ENCODE data around the gene WFDC1.

Gene WFDC1

DNA sequence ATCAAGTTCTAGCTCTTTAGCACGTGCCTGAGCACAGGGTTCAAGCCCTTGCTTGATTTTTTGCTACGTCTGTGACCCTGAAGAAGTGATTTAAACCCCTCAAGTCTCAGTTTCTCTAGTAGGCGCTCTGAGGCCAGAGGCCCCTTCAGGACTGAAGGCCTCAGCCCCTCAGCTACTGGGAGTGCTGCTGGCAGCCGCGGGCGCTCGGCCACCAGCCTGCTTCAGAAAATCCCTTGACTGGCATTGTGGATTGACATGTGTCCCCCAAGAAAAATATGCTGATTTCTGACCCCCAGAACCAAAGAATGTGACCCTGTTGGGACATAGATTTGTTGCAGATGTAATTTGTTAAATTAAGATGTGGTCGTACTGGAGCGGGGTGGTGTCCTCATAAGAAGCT is 20.2 kb upstream of the WFDC1 start:
- no peak for DNase-seq

GRCh38 chr16:84275585-84276151 is 19.0 kb upstream of the WFDC1 start:
- DNase-seq = no peak

DNA sequence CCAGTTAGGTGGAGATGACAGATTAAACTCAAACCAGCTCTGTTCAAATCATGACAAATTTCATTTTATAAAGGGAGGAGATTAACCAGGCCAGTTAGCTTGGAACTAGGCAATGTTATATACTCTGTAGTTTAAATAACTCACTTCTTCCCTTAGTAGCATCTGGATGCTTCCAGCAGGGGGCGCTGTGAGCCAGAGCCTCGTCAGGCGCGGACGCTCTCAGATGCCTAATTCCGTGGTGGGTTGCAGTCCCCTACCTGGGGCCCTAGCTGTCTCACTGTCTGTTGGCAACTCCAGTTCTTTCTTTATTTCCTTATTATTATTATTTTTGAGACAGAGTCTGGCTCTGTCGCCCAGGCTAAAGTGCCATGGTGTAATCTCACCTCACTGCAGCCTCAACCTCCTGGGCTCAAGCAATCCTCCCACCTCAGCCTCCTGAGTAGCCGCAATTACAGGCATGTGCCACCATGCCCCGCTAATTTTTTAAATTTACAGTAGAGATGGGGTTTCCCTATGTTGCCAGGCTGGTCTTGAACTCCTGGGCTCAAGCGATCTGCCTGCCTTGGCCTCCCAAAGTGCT is 17.3 kb upstream of the WFDC1 start:
- DNase-seq = peak; percentile 17

GRCh38 chr16:84278333-84278732 is 16.3 kb upstream of the WFDC1 start:
- no peak for DNase-seq

- no peak for DNase-seq
These were observed 15.7 kb upstream of the WFDC1 start for GRCh38 chr16:84278968-84279367.

GRCh38 chr16:84279881-84280280 is 14.8 kb upstream of the WFDC1 start:
- DNase-seq = no peak

DNA sequence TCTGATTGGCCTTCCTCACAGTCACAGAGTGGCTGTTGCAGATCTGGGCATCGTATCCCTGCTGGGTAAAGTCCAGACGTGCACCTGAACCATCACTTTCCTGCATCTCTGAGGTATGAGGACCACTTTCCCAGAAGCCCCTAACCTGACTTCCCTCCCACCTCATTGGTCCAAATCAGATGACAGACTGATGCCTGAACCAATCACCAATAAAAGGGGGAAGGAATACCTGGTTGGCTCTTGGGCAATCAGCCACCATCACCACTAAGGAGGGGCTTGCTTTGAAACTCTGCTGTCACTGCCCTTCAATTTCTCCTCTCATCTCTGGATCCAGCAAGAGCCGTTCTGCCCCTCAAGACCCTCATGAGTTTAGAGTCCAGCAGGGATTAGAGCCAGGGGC is 13.6 kb upstream of the WFDC1 start:
- DNase-seq = no peak

- DNase-seq = no peak
These were observed 12.1 kb upstream of the WFDC1 start for GRCh38 chr16:84282533-84282932.

- no peak for DNase-seq
These were observed 11.1 kb upstream of the WFDC1 start for GRCh38 chr16:84283314-84284153.

GRCh38 chr16:84284154-84284722 is 10.4 kb upstream of the WFDC1 start:
- no peak for DNase-seq

- no peak for DNase-seq
These were observed 8.0 kb upstream of the WFDC1 start for GRCh38 chr16:84286578-84287240.

DNA sequence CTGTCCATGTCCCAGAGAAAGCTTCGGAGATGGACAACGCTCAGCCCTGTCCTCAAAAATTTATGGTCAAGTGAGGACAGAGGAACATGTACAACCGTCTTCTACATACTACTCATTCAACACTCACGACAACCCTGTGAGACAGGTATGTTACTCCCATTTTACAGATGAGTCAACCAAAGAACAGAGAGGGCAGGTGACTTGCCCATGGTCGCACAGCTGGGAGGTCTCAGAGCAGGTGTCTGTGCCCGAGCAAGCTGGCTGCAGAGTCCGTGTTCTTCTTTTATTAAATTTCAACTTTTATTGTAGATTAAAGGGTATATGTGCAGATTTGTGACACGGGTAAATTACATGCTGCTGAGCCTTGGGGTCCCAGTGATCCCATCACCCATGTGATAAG is 5.8 kb upstream of the WFDC1 start:
- DNase-seq = no peak

GRCh38 chr16:84291226-84291625 is 3.5 kb upstream of the WFDC1 start:
- no peak for DNase-seq

GRCh38 chr16:84292011-84292410 is 2.7 kb upstream of the WFDC1 start:
- DNase-seq = peak; percentile 23

DNA sequence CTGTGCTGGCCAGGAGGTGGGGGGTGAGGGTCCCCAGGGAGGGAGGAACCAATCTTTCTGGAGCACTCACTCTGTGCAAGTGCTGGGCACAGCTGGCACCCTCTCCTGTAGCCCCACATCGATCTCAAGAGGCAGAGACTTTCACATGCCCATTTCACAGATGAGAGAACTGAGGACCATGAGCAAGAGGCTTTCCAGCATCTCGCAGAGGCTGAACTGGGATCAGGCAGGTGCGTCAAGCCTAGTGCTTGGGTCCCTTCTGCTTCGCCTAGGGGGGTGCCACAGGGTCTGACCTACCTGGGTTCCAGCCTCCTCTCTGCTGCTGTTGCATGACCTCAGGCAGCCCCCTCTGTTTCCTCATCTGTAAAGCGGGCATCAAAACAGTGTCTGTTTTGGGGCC is 1.3 kb upstream of the WFDC1 start:
- no peak for DNase-seq

DNA sequence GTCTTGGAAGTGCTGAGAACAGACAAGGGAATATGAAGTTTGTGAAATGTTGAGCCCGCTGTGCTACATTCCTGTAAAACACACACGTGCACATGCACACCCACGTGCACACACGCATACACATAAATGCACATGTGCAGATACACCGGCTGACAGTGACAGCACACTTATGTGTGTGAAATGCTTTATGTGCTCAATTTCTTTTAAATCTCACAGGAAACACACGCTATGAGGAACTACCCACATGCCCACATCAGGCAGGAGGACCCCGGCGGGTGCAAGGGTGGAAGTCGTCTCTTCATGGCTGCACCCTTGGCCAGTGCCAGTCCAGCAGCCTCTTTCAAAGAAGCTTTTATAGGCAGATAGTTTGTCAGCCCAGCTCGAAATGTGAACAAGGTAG is 561 bp upstream of the WFDC1 start:
- no peak for DNase-seq

DNA sequence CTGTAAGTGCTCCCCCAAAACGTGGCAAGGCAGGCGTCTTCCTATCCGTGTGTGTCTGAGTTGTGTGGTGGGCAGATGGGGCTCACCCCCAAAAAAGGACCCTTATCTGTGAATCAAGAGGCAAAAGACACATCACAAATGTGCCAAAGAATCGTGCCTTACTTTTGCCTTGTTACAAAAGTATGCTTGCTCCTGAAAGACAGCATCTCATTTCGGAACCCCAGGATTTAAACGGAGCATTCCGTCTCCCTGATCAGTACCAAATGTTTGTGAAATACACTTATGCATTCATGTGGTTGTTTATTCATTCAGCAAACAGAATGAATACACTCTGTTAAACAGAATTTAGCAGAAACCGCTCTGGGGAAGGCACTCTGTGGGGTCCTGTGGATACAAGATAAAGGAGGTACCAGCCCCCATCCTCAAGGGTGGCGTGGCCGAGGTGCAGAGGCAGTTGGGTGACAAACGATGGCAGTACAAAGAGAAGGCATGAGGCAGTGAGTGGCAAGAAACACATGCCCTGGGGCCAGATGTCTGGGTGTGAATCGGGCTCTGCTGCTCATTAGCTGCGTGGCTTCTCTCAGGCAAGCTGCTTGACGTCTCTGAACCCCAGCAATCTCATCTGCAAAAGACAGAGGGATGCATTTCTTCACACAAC is 654 bp downstream of the WFDC1 start:
- no peak for DNase-seq

GRCh38 chr16:84298376-84298899 is 3.8 kb downstream of the WFDC1 start:
- DNase-seq = no peak

- no peak for DNase-seq
These were observed 5.2 kb downstream of the WFDC1 start for GRCh38 chr16:84299734-84300440.

GRCh38 chr16:84302111-84302954 is 7.7 kb downstream of the WFDC1 start:
- no peak for DNase-seq

DNA sequence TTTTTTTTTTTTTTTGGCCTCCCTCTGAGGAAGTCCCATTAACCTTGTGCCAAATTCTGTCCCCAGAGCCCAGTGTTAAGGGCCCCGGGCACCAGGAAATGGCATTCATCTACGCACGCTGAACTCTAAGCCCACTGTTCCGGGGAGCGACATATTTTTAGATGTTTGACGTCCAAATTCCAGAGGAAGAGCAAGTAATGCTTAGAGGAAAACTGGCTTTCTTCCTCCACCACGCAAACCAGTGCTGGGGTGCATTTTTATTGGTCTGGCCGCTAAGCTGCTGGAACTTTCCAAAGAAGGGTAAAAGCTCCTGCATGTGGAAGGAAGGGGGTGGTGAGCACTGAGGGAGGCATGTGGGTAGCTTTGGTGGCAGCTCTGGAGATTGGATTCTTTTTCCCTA is 8.3 kb downstream of the WFDC1 start:
- DNase-seq = no peak
